PC-9 (cell line): ENCODE results near the gene ZBTB37.

Experiments used
- EZH2 ChIP-seq: fragments of 200-600 bp; sonication (generic); IDR thresholded peaks from 2 replicates; pipeline ENCODE4 v1.8.0; 2017; ENCODE audit warnings: antibody characterized with exemption, low read depth
- TF ChIP-seq, protein P1 (sequence below): fragments of 200-600 bp; sonication (generic); conservative IDR thresholded peaks from 2 replicates; pipeline ENCODE4 v1.6.1; 2017; ENCODE audit warnings: mixed run types, antibody characterized with exemption, mild to moderate bottlenecking, moderate library complexity

DNA sequence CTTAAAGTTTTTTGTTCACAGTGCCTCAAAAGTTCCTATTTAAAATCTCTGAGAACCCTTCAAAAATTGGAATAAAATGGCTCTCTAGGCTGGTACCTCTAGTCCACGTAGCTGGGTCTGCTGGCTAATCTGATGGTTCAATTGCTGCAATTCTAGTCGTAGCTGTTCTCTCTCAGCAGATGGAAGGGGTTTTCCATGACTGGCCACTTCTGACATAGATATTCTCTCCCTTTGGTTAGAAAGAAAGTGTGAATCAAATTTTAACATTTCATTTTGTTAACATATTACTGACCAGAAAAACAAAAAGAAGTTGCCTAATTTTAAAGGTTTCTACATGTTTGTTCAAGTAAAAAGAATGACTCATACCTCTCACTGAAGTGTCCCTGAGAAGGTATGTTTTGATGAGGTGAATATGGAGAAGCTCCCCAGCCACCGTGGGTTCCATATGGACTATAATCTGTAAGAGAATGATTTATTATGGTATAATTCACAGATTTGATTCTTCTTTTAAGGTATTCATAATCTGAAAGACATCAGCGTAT lies 78.3 kb downstream of the ZBTB37 start:
- TF ChIP-seq, protein P1, sequence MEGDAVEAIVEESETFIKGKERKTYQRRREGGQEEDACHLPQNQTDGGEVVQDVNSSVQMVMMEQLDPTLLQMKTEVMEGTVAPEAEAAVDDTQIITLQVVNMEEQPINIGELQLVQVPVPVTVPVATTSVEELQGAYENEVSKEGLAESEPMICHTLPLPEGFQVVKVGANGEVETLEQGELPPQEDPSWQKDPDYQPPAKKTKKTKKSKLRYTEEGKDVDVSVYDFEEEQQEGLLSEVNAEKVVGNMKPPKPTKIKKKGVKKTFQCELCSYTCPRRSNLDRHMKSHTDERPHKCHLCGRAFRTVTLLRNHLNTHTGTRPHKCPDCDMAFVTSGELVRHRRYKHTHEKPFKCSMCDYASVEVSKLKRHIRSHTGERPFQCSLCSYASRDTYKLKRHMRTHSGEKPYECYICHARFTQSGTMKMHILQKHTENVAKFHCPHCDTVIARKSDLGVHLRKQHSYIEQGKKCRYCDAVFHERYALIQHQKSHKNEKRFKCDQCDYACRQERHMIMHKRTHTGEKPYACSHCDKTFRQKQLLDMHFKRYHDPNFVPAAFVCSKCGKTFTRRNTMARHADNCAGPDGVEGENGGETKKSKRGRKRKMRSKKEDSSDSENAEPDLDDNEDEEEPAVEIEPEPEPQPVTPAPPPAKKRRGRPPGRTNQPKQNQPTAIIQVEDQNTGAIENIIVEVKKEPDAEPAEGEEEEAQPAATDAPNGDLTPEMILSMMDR: no peak
- no peak for TF ChIP-seq EZH2
